Effector memory CD4-positive, alpha-beta T cell (primary cell): ENCODE measurements around the gene DOCK6.

Experiments used
- DNase-seq, 3 donors: peaks; one replicate each; pipeline ENCODE4 v3.0.0-alpha.2; 2020
- H3K27ac ChIP-seq: 2 replicates; pipeline ENCODE4 v1.7.0; 2013; ENCODE audit warnings: mild to moderate bottlenecking, low read length, moderate library complexity; ENCODE audit not compliant: insufficient read depth, poor library complexity, severe bottlenecking
- H3K27me3 ChIP-seq: replicated peaks from 2 replicates; pipeline ENCODE4 v1.7.0; 2013; ENCODE audit warnings: mild to moderate bottlenecking, low read length; ENCODE audit not compliant: insufficient read depth, control insufficient read depth, poor library complexity, severe bottlenecking
- H3K36me3 ChIP-seq: 2 replicates; pipeline ENCODE4 v1.7.0; 2013; ENCODE audit warnings: mild to moderate bottlenecking, low read length, moderate library complexity; ENCODE audit not compliant: control insufficient read depth, insufficient read depth
- H3K4me1 ChIP-seq: 2 replicates; pipeline ENCODE4 v1.7.0; 2013; ENCODE audit warnings: low read length, mild to moderate bottlenecking; ENCODE audit not compliant: control insufficient read depth, insufficient read depth, poor library complexity, severe bottlenecking
- H3K4me3 ChIP-seq: 2 replicates; pipeline ENCODE4 v1.7.0; 2013; ENCODE audit warnings: low read length, low read depth, mild to moderate bottlenecking; ENCODE audit not compliant: insufficient read depth, poor library complexity, severe bottlenecking
- H3K9me3 ChIP-seq: 2 replicates; pipeline ENCODE4 v1.7.0; 2013; ENCODE audit warnings: mild to moderate bottlenecking, low read length, moderate library complexity; ENCODE audit not compliant: control insufficient read depth

DOCK6 gene

GRCh38 chr19:11208561-11209471 is 53.5 kb downstream of the DOCK6 start:
- no peaks in the 10 kb centered on the region for H3K36me3 ChIP-seq
- no peak for DNase-seq

GRCh38 chr19:11205939-11206570 is 56.3 kb downstream of the DOCK6 start:
- H3K9me3 ChIP-seq: no peaks in the 10 kb centered on the region
- H3K4me3 ChIP-seq: no peak overlapping the region
- no peak overlapping the region for H3K27ac ChIP-seq
- DNase-seq: no peak
- H3K27me3 ChIP-seq: no peaks in the 10 kb centered on the region
- no peaks in the 10 kb centered on the region for H3K36me3 ChIP-seq
- H3K4me1 ChIP-seq: no peaks in the 10 kb centered on the region

More at GRCh38 chr19:11208561-11209471, 53.5 kb downstream of the DOCK6 start:
- H3K4me3 ChIP-seq: no peak overlapping the region
- no peaks in the 10 kb centered on the region for H3K4me1 ChIP-seq
- H3K9me3 ChIP-seq: no peaks in the 10 kb centered on the region
- no peaks in the 10 kb centered on the region for H3K27me3 ChIP-seq
- H3K27ac ChIP-seq: no peak overlapping the region

GRCh38 chr19:11204943-11205349 is 57.4 kb downstream of the DOCK6 start:
- H3K36me3 ChIP-seq: no peaks in the 10 kb centered on the region
- DNase-seq: no peak
- H3K4me1 ChIP-seq: no peaks in the 10 kb centered on the region
- no peaks in the 10 kb centered on the region for H3K27me3 ChIP-seq
- H3K4me3 ChIP-seq: no peak overlapping the region
- no peak overlapping the region for H3K27ac ChIP-seq
- H3K9me3 ChIP-seq: no peaks in the 10 kb centered on the region

GRCh38 chr19:11204076-11204602 is 58.2 kb downstream of the DOCK6 start:
- H3K36me3 ChIP-seq: no peaks in the 10 kb centered on the region
- no peak overlapping the region for H3K4me3 ChIP-seq
- H3K4me1 ChIP-seq: no peaks in the 10 kb centered on the region
- DNase-seq: no peak
- H3K27ac ChIP-seq: no peak overlapping the region
- no peaks in the 10 kb centered on the region for H3K27me3 ChIP-seq
- no peaks in the 10 kb centered on the region for H3K9me3 ChIP-seq

- Histone ChIP-seq H3K9me3 (no peaks in the 10 kb centered on the region), H3K4me3 (no peak overlapping the region), H3K4me1 (no peaks in the 10 kb centered on the region), H3K27ac (no peak overlapping the region), H3K36me3 (no peaks in the 10 kb centered on the region), H3K27me3 (no peaks in the 10 kb centered on the region)
- peak in 1 of 3 donors; percentile 21 for DNase-seq
Measured at GRCh38 chr19:11203194-11204075, 58.9 kb downstream of the DOCK6 start.

- H3K4me1 ChIP-seq: no peaks in the 10 kb centered on the region
- H3K27ac ChIP-seq: no peak overlapping the region
- no peaks in the 10 kb centered on the region for H3K36me3 ChIP-seq
- no peak for DNase-seq
- H3K4me3 ChIP-seq: no peak overlapping the region
- H3K27me3 ChIP-seq: no peaks in the 10 kb centered on the region
- no peaks in the 10 kb centered on the region for H3K9me3 ChIP-seq
Measured at GRCh38 chr19:11202488-11203193, 59.7 kb downstream of the DOCK6 start.

GRCh38 chr19:11201791-11202190 is 60.5 kb downstream of the DOCK6 start:
- no peak for DNase-seq
- H3K4me3 ChIP-seq: no peak overlapping the region
- no peaks in the 10 kb centered on the region for H3K36me3 ChIP-seq
- no peaks in the 10 kb centered on the region for H3K27me3 ChIP-seq
- no peak overlapping the region for H3K27ac ChIP-seq
- no peaks in the 10 kb centered on the region for H3K9me3 ChIP-seq
- peaks cover 3% of the 10 kb centered on the region for H3K4me1 ChIP-seq

GRCh38 chr19:11200931-11201330 is 61.4 kb downstream of the DOCK6 start:
- Histone ChIP-seq H3K27ac (no peak overlapping the region), H3K27me3 (no peaks in the 10 kb centered on the region), H3K4me3 (no peak overlapping the region), H3K36me3 (no peaks in the 10 kb centered on the region), H3K9me3 (no peaks in the 10 kb centered on the region), H3K4me1 (peaks cover 6% of the 10 kb centered on the region)
- no peak for DNase-seq

GRCh38 chr19:11200015-11200574 is 62.2 kb downstream of the DOCK6 start:
- H3K4me3 ChIP-seq: no peak overlapping the region
- H3K27me3 ChIP-seq: no peaks in the 10 kb centered on the region
- H3K36me3 ChIP-seq: no peaks in the 10 kb centered on the region
- H3K4me1 ChIP-seq: peaks cover 10% of the 10 kb centered on the region
- H3K27ac ChIP-seq: no peak overlapping the region
- H3K9me3 ChIP-seq: no peaks in the 10 kb centered on the region
- DNase-seq: no peak
